ENCODE measurements around the gene HS6ST2.

HS6ST2 gene

DNA sequence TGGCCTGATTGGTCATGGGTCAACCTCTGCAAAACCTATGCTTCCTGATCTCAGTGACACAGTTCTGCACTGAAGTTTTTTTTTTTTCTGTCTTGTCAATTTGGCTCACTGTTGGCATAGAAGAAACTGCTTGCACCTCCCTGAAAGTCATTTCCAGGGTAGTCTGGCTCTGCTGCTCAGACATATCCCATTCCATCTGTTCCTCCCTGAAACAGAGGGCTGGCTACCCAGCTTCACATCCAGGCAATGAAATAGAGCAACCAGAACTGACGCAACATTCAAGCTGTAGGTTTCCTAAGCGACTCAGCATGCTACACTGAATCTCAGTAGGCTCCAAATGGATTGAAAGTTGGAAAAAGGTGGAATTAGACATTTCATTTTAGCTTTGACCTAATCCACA is 292.8 kb downstream of the HS6ST2 start:
- DNase-seq, result no peak

DNA sequence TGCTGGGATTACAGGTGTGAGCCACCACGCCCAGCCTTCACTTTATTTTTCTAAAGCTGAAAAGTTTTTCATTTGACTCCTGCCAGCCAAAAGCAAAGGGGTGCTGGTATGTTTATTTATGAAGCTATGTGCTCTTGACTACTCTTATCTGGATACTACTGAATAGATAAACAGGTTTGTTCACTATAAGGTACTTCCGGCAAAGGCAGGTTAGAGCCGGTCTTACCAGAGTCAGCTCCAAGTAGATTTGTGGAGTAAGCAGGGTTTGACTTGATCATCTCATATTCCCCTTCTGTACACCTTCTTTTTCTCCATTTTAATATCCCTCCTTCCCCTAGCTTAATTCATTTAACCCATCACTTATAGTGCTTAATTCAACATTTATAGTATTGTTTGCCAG is 294.2 kb downstream of the HS6ST2 start:
- DNase-seq, result no peak

- DNase-seq, result no peak
Measured at GRCh38 chrX:132662844-132663243, 295.6 kb downstream of the HS6ST2 start.

GRCh38 chrX:132657876-132658275 is 300.6 kb downstream of the HS6ST2 start:
- DNase-seq, result no peak

GRCh38 chrX:132652871-132653270 is 305.6 kb downstream of the HS6ST2 start:
- no peak for DNase-seq

GRCh38 chrX:132651421-132652086 is 306.9 kb downstream of the HS6ST2 start:
- DNase-seq, result no peak

DNA sequence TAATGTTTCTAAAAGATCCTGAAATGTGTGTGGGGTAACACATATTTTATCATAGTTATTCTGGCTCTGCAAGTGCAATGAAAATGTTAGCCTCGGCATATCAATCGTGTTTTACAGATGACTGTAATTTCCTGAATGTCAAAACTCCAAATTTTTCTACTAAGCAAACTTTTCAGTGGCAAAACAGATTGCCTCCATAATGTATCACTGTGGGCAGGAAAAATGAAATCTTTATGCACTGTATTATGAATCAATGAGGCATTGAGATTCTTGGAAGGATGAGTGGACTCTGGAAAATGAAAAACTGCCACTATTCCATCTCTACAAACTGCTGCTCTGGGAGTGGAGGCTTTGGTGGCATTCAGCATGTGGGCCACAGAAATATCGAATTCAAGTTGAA is 309.5 kb downstream of the HS6ST2 start:
- no peak for DNase-seq

- no peak for DNase-seq
Measured at GRCh38 chrX:132639446-132639845, 319.0 kb downstream of the HS6ST2 start.

GRCh38 chrX:132638313-132638712 is 320.1 kb downstream of the HS6ST2 start:
- no peak for DNase-seq

- no peak for DNase-seq
Measured at GRCh38 chrX:132636080-132636479, 322.3 kb downstream of the HS6ST2 start.

DNA sequence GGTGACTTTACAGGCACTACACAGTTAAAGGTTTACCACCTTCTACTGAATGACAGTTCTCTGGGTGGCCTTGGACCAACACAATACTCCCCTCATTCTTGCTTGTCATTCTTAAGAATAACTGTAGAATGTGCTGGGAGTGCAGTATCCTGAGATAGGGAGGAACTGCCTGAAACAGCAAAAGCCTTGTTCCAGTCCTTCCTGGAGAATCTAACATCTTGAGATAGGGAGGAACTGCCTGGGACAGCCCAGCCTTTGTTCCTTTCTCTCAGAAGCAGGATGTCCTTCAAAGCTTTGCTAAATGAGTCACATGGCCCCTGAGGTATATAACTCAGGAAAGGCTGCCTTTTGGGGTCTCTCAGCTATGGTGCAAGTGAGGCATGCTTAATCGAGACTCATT is 323.9 kb downstream of the HS6ST2 start:
- DNase-seq, result no peak

- no peak for DNase-seq
Measured at GRCh38 chrX:132631579-132632232, 326.7 kb downstream of the HS6ST2 start.

GRCh38 chrX:132624466-132624865 is 334.0 kb downstream of the HS6ST2 start:
- no peak for DNase-seq

- no peak for DNase-seq
Measured at GRCh38 chrX:132623942-132624341, 334.5 kb downstream of the HS6ST2 start.

GRCh38 chrX:132623300-132623699 is 335.1 kb downstream of the HS6ST2 start:
- no peak for DNase-seq

- no peak for DNase-seq
Measured at GRCh38 chrX:132622130-132622529, 336.3 kb downstream of the HS6ST2 start.

- DNase-seq, result no peak
Measured at GRCh38 chrX:132618810-132619209, 339.6 kb downstream of the HS6ST2 start.

DNA sequence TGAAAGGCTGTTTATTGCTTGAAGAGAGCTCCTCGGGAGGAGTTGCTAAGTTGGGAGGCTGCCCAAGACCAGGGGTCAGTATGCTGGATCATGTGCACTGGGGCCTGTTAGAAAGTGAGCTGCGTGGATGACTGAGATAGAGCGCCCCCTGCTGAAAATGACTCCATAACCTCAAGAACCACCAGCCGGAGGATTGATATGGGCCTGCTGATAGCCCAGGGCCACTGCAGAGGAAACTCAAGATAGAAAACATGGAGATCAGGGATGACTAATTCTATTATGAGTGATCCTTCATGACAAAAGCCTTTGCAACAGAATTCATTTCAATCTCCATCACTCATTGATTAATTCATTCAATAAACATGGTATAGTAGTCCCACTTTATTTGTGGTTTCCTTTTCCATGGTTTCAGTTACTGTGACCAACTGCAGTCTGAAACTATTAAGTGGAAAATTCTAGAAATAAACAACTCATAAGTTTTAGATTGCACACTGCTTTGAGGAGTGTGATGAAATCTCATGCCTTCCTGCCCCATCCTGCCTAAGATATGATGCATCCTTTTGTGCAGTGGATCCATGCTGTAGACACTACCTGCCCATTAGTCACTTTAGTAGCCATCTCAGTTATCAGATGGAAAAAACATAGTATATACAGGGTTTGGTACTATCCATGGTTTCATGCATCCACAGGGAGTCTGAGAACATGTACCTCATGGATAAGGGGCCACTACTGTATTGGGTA is 342.9 kb downstream of the HS6ST2 start:
- no peak for DNase-seq

DNA sequence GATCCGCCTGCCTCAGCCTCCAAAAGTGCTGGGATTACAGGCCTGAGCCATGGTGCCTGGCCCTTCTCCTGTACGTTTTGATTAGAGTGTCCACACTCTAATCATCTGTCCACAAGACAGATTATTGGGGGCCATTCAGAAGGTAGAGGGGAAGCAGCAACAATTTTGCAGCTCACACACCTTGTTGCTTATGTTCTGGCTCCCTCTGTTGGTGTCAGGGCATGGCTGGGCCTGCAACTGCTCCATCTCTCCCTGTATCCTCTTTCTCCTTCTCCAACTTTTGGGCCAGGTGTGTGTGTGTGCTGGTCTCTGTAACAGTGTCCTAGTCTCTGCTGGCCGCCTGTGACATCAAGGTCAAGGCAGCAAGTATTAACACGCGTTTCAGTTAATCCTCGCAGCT is 344.1 kb downstream of the HS6ST2 start:
- DNase-seq, result no peak

- DNase-seq, result no peak
Measured at GRCh38 chrX:132613801-132614200, 344.6 kb downstream of the HS6ST2 start.

DNA sequence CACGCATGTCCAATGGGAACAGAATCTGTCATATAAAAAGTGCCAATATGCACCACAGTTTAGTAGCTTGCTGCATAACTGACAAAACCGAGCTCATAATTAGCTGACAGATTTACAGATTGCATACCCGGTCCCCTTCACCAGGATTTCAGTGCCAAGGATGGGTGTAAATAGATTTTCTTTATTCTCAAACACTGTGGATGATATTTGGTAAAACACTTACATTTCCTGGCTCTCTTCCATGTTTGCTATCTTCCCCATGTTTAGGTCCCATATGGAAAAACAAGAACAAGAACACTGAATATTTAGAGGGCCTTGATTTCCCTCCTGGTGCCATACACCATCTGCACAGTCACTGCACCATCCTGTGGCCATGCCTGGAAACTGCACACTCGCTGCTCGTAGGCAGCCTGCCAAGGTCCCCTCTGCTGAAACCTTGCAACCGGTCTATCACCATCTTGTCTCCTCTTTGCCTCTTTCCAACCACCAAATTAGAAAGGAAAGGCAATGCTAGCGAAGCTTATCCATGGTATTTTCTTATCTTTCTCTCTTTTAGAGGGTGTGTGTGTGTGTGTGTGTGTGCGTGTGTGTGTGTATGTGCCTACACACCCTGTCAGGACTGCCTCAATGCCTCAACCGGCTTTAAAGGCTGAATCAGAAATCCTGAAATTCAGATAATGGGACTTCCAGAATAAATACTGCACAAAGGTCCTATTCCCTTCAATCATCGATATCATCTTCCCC is 345.4 kb downstream of the HS6ST2 start:
- no peak for DNase-seq

- DNase-seq, result no peak
Measured at GRCh38 chrX:132610536-132610935, 347.9 kb downstream of the HS6ST2 start.

- DNase-seq, result no peak
Measured at GRCh38 chrX:132609362-132609848, 349.0 kb downstream of the HS6ST2 start.

Measured in KG1 (cell line).